GM19324 (cell line): ENCODE data around the gene PPM1M.

Source experiments
- ATAC-seq: cut with Tn5 transposase; IDR thresholded peaks from one replicate; pipeline ENCODE4 v1.9.1; 2021; ENCODE audit warnings: mild to moderate bottlenecking, moderate library complexity; ENCODE audit not compliant: unreplicated experiment, low FRiP score

PPM1M gene

GRCh38 chr3:52213901-52214300 is 31.7 kb upstream of the PPM1M start:
- no peak for ATAC-seq

GRCh38 chr3:52215351-52215750 is 30.2 kb upstream of the PPM1M start:
- no peak for ATAC-seq

- ATAC-seq = no peak
Observed at GRCh38 chr3:52216585-52217408, 28.8 kb upstream of the PPM1M start.

- no peak for ATAC-seq
Observed at GRCh38 chr3:52217409-52217805, 28.2 kb upstream of the PPM1M start.

DNA sequence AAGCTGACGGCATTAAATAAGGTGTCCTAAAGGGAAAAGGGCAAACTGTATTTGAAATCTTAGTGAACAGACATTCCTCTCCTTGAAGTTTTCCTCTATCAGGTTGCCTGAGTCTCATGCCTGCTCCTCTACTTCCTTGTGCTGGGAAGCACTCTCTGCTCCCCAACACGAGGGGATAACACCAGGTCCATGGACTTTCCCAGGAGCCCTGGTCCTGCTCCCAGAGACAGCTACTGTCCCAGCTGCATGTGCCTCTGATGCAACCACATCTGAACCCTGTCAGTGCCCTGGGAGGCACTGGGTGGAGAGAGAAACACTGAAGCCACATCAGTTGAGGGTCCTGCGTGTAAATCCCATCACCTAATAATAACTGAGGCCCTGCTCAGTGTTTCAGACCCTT is 27.5 kb upstream of the PPM1M start:
- no peak for ATAC-seq

DNA sequence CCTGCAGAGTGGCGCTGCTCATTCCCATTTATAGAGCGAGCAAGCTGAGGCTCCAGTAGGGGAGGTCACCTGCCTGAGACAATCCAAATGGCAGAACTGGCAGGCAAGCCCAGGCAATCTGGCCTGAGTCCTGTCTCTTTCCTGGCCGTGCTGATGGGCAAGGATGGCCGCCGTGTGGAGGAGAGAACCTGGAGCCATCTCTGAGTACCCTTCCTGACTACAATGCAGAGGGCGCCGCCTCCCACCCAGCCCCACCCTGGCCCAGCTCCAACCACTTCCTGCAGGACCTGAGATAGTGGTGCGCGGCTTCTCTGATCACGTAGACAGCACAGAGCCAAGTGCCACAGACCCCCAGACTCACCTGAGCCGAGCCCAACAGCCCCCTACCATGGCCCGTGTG is 27.1 kb upstream of the PPM1M start:
- ATAC-seq = no peak

- ATAC-seq = no peak
Observed at GRCh38 chr3:52218937-52219650, 26.5 kb upstream of the PPM1M start.

DNA sequence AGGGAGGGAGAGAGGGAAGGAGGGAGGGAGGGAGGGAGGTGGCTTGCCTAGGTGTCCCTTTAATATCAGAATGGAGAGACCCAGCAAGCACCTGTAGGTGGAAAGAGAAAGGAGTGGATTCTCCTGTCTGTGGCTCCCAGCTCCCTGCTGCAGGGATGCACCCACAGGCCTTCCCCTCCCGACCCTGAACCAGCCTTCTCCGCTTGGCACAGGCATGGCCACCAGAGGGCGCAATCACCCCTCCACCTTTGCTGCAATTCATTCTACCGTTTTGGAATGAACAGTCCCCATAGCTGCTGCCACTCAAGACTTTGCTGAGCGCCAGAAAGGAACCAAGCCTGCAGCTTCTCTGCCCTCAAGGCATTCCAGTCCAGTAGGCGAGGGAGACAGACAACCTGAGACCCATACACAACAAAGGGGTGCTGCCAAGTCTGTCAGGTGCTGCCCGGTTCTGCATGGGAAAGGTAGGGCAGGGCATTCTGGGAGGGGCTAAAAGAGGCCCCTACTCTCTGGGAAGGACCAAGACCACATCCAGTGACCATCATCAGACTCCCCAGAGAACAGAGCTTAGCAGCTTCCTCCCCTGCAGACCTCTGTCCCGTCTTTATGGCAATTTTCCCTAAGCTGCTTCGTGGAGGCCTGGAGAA is 25.1 kb upstream of the PPM1M start:
- ATAC-seq = no peak

DNA sequence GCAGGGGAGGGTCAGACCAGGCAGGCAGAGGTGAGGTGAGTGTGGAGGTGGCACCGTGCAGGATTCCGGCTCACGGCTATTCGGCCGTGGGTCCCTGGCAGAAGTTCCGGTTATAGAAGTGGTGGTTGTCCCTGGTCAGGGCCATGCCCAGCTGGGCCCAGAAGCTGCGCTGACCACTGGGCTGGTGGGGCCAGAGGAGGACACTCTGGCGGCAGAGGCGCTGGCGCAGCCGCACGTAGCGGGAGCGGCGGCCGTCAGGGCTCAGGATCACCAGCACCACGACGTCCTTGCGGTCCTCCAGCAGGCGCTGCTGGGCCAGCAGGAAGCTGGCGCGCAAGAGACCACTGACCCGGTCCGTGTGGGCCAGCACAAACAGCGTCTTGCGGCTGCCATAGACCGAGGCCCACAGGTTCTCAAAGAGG is 24.4 kb upstream of the PPM1M start:
- no peak for ATAC-seq

GRCh38 chr3:52221563-52222318 is 23.8 kb upstream of the PPM1M start:
- no peak for ATAC-seq

GRCh38 chr3:52222319-52223221 is 23.0 kb upstream of the PPM1M start:
- ATAC-seq = no peak

GRCh38 chr3:52223449-52224408 is 21.8 kb upstream of the PPM1M start:
- ATAC-seq = no peak

DNA sequence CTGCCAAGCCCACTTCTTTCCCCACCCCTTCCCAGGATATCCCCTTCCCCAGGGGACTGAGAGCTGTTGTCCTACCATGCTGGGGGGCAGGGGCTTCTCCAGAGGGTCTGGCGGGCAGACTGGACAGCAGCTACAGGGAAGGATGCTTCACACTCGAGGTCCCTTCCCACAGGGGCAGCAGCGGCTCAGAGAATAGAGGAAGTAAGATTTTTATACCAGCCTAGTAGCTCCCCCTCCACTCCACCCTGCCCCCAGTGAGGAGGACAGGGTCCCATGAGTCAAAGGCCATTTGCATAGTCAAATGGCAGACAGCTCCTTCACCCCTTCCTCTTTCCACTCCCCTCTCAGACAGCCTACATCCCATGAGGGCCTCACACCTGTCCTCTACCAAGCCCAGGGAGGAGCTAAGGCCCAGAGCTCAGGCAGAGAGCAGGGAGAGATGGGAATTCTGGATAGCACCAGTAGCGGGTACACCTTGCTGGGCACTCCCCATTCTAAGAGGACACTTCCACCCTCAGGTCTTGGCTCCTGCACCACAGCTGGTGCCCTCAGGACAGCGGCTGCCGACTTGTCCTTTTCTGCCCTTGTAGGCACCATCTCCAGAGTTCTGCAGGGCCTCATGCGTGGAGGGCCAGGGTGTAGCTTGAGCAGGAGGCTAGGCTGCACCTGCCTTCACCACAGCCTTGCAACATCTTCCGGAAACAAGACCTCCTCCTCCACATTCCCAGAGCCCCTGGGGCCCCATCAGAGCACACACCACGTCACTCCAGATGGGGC is 19.9 kb upstream of the PPM1M start, which contains the start of gene TLR9:
TLR9 (minus strand) TSS at position 194 of the 777 bp plus-strand sequence; CDS start at position 78, 116 bp downstream.
- ATAC-seq = peak; percentile 79

GRCh38 chr3:52226229-52226817 is 19.2 kb upstream of the PPM1M start:
- ATAC-seq = peak; percentile 3

DNA sequence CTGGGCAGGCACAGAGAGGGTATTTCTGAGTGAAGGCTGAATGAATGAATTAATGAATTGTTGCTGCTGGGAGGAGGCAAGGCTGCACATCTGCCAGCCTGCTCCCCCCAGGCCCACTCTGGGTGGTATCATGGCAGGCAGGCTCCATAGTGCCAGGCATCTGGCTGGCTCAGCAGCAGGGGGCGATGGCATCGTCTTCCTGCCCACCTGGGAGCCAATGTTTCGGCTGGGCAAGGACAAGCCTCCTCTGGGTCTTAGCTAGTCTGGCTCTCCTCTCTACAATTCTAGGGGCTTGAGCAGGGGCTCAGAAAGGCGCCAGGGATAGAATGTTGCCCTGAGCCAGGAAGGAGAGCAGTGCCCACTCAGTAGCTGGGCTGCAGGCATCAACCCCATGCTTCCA is 18.4 kb upstream of the PPM1M start:
- no peak for ATAC-seq

- ATAC-seq = no peak
Observed at GRCh38 chr3:52227766-52228165, 17.8 kb upstream of the PPM1M start.

GRCh38 chr3:52228266-52228665 is 17.3 kb upstream of the PPM1M start:
- ATAC-seq = no peak
